GM19463 (cell line): Measurements from ENCODE around the gene HOXA9.
A peak's percentile ranks its signal among the peaks of the same experiment; 100 is the strongest.

ENCODE experiments used
- ATAC-seq: cut with Tn5 transposase; IDR thresholded peaks from one replicate; pipeline ENCODE4 v1.9.1; 2021; ENCODE audit warnings: mild to moderate bottlenecking, moderate library complexity; ENCODE audit not compliant: unreplicated experiment

The HOXA9 gene

GRCh38 chr7:27166531-27167505 lies 1.5 kb upstream of the HOXA9 start:
- ATAC-seq, result no peak

GRCh38 chr7:27165996-27166530 lies 726 bp upstream of the HOXA9 start:
- no peak for ATAC-seq

- no peak for ATAC-seq
Observed at GRCh38 chr7:27164367-27165088, 809 bp downstream of the HOXA9 start.

- no peak for ATAC-seq
Observed at GRCh38 chr7:27164045-27164366, 1.3 kb downstream of the HOXA9 start.

- ATAC-seq, result no peak
Observed at GRCh38 chr7:27163288-27164044, 1.9 kb downstream of the HOXA9 start.

GRCh38 chr7:27162561-27163287 lies 2.6 kb downstream of the HOXA9 start:
- no peak for ATAC-seq

- ATAC-seq, result no peak
Observed at GRCh38 chr7:27161721-27162560, 3.4 kb downstream of the HOXA9 start.

GRCh38 chr7:27161214-27161720 lies 4.1 kb downstream of the HOXA9 start:
- ATAC-seq, result no peak

GRCh38 chr7:27160546-27161213 lies 4.7 kb downstream of the HOXA9 start:
- peak; percentile 62 for ATAC-seq

- no peak for ATAC-seq
Observed at GRCh38 chr7:27160145-27160545, 5.2 kb downstream of the HOXA9 start.

GRCh38 chr7:27159266-27160144 lies 5.8 kb downstream of the HOXA9 start:
- no peak for ATAC-seq

GRCh38 chr7:27158436-27159265 lies 6.7 kb downstream of the HOXA9 start:
- ATAC-seq, result no peak

GRCh38 chr7:27157702-27158431 lies 7.5 kb downstream of the HOXA9 start:
- ATAC-seq, result no peak

- no peak for ATAC-seq
Observed at GRCh38 chr7:27156916-27157701, 8.2 kb downstream of the HOXA9 start.

- no peak for ATAC-seq
Observed at GRCh38 chr7:27156508-27156898, 8.8 kb downstream of the HOXA9 start, which contains the start of gene HOXA7. Gene HOXA7, minus strand, starts transcription at chr7:27156675. Its CDS starts 130 bp downstream, at chr7:27156545.
